NB4 (cell line): Measurements from ENCODE around the gene PSD.

Experiments
- CTCF ChIP-seq: IDR thresholded peaks from one replicate; pipeline ENCODE4 v1.5.1; 2012; ENCODE audit warnings: low read depth, low read length
- MAX ChIP-seq: IDR thresholded peaks from 2 replicates; pipeline ENCODE4 v1.6.1; 2011; ENCODE audit warnings: low read depth, low read length
- MYC ChIP-seq: IDR thresholded peaks from 2 replicates; pipeline ENCODE4 v1.6.1; 2011; ENCODE audit warnings: low read depth, low read length
- POLR2A ChIP-seq: IDR thresholded peaks from 2 replicates; pipeline ENCODE4 v1.6.1; 2011; ENCODE audit warnings: mild to moderate bottlenecking; ENCODE audit not compliant: insufficient read length; ENCODE audit errors: extremely low read depth

- TF ChIP-seq CTCF: no peak
- no peak for TF ChIP-seq MYC
- TF ChIP-seq MAX: no peak
- no peak for TF ChIP-seq POLR2A
Measured at GRCh38 chr10:102410429-102411073, 8.0 kb downstream of the PSD start.
